IMR-90 (cell line): ENCODE results near the gene AFF2. TPM values are rescaled to one million over a fixed set of nuclear protein-coding genes. Genes with fewer than 3 reads are reported as not detected.

Experiments
- ATAC-seq: fragments of 200-7000 bp; cut with Tn5 transposase; 2 replicates; pipeline ENCODE4 v1.9.1; 2020; ENCODE audit warnings: low read depth, mild to moderate bottlenecking, moderate library complexity
- BruUV-seq: library from RNA; stranded (reverse); fragments of 400-500 nt; replicated peaks from 2 replicates; lab custom pipeline; 2021; lab: Mats Ljungman, UMichigan
- CTCF ChIA-PET: fragments of 300-600 bp; formaldehyde crosslinking; extraction: SDS; loops from one replicate; lab custom pipeline; 2021; ENCODE audit warnings: antibody characterized with exemption; lab: Yijun Ruan, JAX
- POLR2A ChIA-PET: fragments of 300-600 bp; sonication (Branson Sonifier 250); formaldehyde crosslinking; loops from one replicate; lab custom pipeline; 2022; ENCODE audit warnings: antibody characterized with exemption; ENCODE audit not compliant: unreplicated experiment; lab: Charles Lee
- DNase-seq: peaks from one replicate; pipeline ENCODE4 v3.0.0; 2013
- H2AFZ ChIP-seq: replicated peaks from 2 replicates; pipeline ENCODE3; 2013; ENCODE audit warnings: low read length, mild to moderate bottlenecking; ENCODE audit not compliant: poor library complexity
- H2AK5ac ChIP-seq: 2 replicates; pipeline ENCODE4 v1.6.1; 2013; ENCODE audit warnings: low read depth, low read length, inconsistent platforms
- H2AK9ac ChIP-seq: replicated peaks from 2 replicates; pipeline ENCODE3; 2013; ENCODE audit warnings: mild to moderate bottlenecking, low read depth, low read length, moderate library complexity; ENCODE audit not compliant: poor library complexity
- H2BK120ac ChIP-seq: 2 replicates; pipeline ENCODE4 v1.6.1; 2013; ENCODE audit warnings: low read depth, low read length, inconsistent platforms
- H2BK15ac ChIP-seq: 3 replicates; pipeline ENCODE4 v1.6.1; 2013; ENCODE audit warnings: low read depth, low read length, inconsistent platforms
- H2BK20ac ChIP-seq: 2 replicates; pipeline ENCODE4 v1.6.1; 2013; ENCODE audit warnings: low read depth, mild to moderate bottlenecking, inconsistent platforms, low read length, moderate library complexity
- H2BK5ac ChIP-seq: 2 replicates; pipeline ENCODE4 v1.6.1; 2013; ENCODE audit warnings: mild to moderate bottlenecking, low read depth, low read length, inconsistent platforms; ENCODE audit not compliant: poor library complexity, severe bottlenecking
- H3K14ac ChIP-seq: replicated peaks from 2 replicates; pipeline ENCODE4 v1.6.1; 2013; ENCODE audit warnings: low read depth, low read length, inconsistent platforms
- H3K18ac ChIP-seq: 2 replicates; pipeline ENCODE4 v1.6.1; 2013; ENCODE audit warnings: low read depth, low read length, control low read depth
- H3K23ac ChIP-seq: 2 replicates; pipeline ENCODE4 v1.6.1; 2013; ENCODE audit warnings: low read depth, low read length, inconsistent platforms
- H3K27ac ChIP-seq: 2 replicates; pipeline ENCODE4 v1.5.1; 2013; ENCODE audit warnings: mild to moderate bottlenecking, control low read depth, low read length; ENCODE audit not compliant: insufficient read depth
- H3K27me3 ChIP-seq: 2 replicates; pipeline ENCODE4 v1.6.1; 2013; ENCODE audit warnings: low read length; ENCODE audit not compliant: control insufficient read depth, insufficient read depth
- H3K36me3 ChIP-seq: 2 replicates; pipeline ENCODE4 v1.6.1; 2013; ENCODE audit warnings: low read length, mixed read lengths; ENCODE audit not compliant: control insufficient read depth, insufficient read depth
- H3K4ac ChIP-seq: 2 replicates; pipeline ENCODE4 v1.6.1; 2013; ENCODE audit warnings: low read depth, low read length, inconsistent platforms
- H3K4me1 ChIP-seq: 2 replicates; pipeline ENCODE4 v1.6.1; 2013; ENCODE audit warnings: low read length, mixed read lengths; ENCODE audit not compliant: control insufficient read depth, insufficient read depth
- H3K4me2 ChIP-seq: 2 replicates; pipeline ENCODE4 v1.6.1; 2013; ENCODE audit warnings: low read depth, mild to moderate bottlenecking, control low read depth, low read length, moderate library complexity
- H3K4me3 ChIP-seq: 2 replicates; pipeline ENCODE4 v1.5.1; 2013; ENCODE audit warnings: low read depth, mild to moderate bottlenecking, control low read depth, low read length, moderate library complexity; ENCODE audit not compliant: insufficient read depth
- H3K56ac ChIP-seq: 2 replicates; pipeline ENCODE4 v1.6.1; 2013; ENCODE audit warnings: low read length, inconsistent platforms; ENCODE audit not compliant: insufficient read depth; ENCODE audit errors: extremely low read depth
- H3K79me1 ChIP-seq, 2 experiments: 2 replicates each; pipeline ENCODE4 v1.6.1; 2013; ENCODE audit warnings: low read length in 2 of 2, inconsistent platforms in 1 of 2, low read depth in 1 of 2
- H3K9ac ChIP-seq: 2 replicates; pipeline ENCODE4 v1.6.1; 2013; ENCODE audit warnings: low read depth, low read length, control low read depth
- H3K9me1 ChIP-seq: 2 replicates; pipeline ENCODE4 v1.6.1; 2013; ENCODE audit warnings: low read length, inconsistent platforms; ENCODE audit not compliant: insufficient read depth
- H3K9me3 ChIP-seq: 2 replicates; pipeline ENCODE4 v1.6.1; 2013; ENCODE audit warnings: low read length; ENCODE audit not compliant: control insufficient read depth, insufficient read depth
- H4K20me1 ChIP-seq: 2 replicates; pipeline ENCODE4 v1.6.1; 2013; ENCODE audit warnings: low read length, inconsistent platforms; ENCODE audit not compliant: insufficient read depth
- H4K5ac ChIP-seq: 2 replicates; pipeline ENCODE4 v1.6.1; 2013; ENCODE audit warnings: mild to moderate bottlenecking, low read depth, low read length, control low read depth
- H4K8ac ChIP-seq, 2 experiments: 2 replicates each; pipeline ENCODE4 v1.6.1; 2013; ENCODE audit warnings: low read depth in 2 of 2, low read length in 2 of 2, control low read depth in 1 of 2, inconsistent platforms in 1 of 2
- H4K91ac ChIP-seq: 2 replicates; pipeline ENCODE4 v1.6.1; 2013; ENCODE audit warnings: low read depth, low read length, inconsistent platforms; ENCODE audit not compliant: insufficient read depth
- CHD1 ChIP-seq: IDR thresholded peaks from 2 replicates; pipeline ENCODE4 v1.6.1; 2012; ENCODE audit warnings: low read depth, low read length, improper control_type of control experiment
- MAFK ChIP-seq: IDR thresholded peaks from 2 replicates; pipeline ENCODE4 v1.6.1; 2012; ENCODE audit warnings: low read depth, low read length, improper control_type of control experiment
- MAZ ChIP-seq: IDR thresholded peaks from 2 replicates; pipeline ENCODE4 v1.6.1; 2012; ENCODE audit warnings: low read depth, mild to moderate bottlenecking, low read length, improper control_type of control experiment, moderate library complexity, borderline replicate concordance
- NFE2L2 ChIP-seq: fragments of 150-350 bp; IDR thresholded peaks from 2 replicates; pipeline ENCODE4 v1.6.1; 2016; ENCODE audit warnings: low read depth, mild to moderate bottlenecking, low read length
- RAD21 ChIP-seq: IDR thresholded peaks from 2 replicates; pipeline ENCODE4 v1.6.1; 2012; ENCODE audit warnings: low read length, improper control_type of control experiment
- RCOR1 ChIP-seq: IDR thresholded peaks from 2 replicates; pipeline ENCODE4 v1.6.1; 2012; ENCODE audit warnings: mild to moderate bottlenecking, low read length, improper control_type of control experiment; ENCODE audit not compliant: insufficient replicate concordance
- USF2 ChIP-seq: fragments of 150-350 bp; IDR thresholded peaks from 2 replicates; pipeline ENCODE4 v1.6.1; 2017; ENCODE audit warnings: mild to moderate bottlenecking, antibody characterized with exemption, low read length, low read depth
- WGBS, 2 experiments: methylation state at CpG; one replicate each; pipeline versions ENCODE4 v1.1.5 to v1.1.7; 2013; ENCODE audit warnings: missing lambda C conversion rate in 2 of 2; ENCODE audit not compliant: insufficient read length in 1 of 2; ENCODE audit errors: extremely low coverage in 2 of 2; 5-methylcytosine and 5-hydroxymethylcytosine counted together
- dilution Hi-C: fragments of 300-500 bp; cut with HindIII; formaldehyde crosslinking; loops from one replicate; pipeline ENCODE4 v1.14.3; 2018; ENCODE audit warnings: low sequenced_read_pairs; ENCODE audit not compliant: unreplicated experiment
- in situ Hi-C: fragments of 300-500 bp; cut with MboI; formaldehyde crosslinking; loops from 3 replicates; pipeline ENCODE4 v1.14.3; 2019; ENCODE audit warnings: low sequenced_read_pairs, inconsistent platforms, mixed read lengths
- intact Hi-C: fragments of 100-400 bp; cut with micrococcal nuclease; formaldehyde crosslinking; loops from 2 replicates; pipeline ENCODE4 v1.10.0; 2022
- polyA plus RNA-seq, 3 experiments: library from polyadenylated mRNA; depleted of rRNA; stranded (reverse); fragments of >200 nt; gene quantifications; 2 replicates each; pipeline ENCODE4 v1.2.3, GENCODE V29; 2012; ENCODE audit warnings: low replicate concordance in 1 of 3
- total RNA-seq: library from RNA; depleted of rRNA; stranded (reverse); fragments of >200 nt; gene quantifications from 2 replicates; pipeline ENCODE4 v1.2.3, GENCODE V29; 2012

Gene AFF2
- total and polyA plus RNA-seq, 2 of the 4 experiments (the other 2 are of a cell fraction): 0.15 to 0.72 TPM

- CTCF ChIA-PET: no interaction called here
- intact Hi-C loops: no loop called here
Observed at GRCh38 chrX:148466292-148466691, 34.1 kb upstream of the AFF2 start.

More at GRCh38 chrX:148466292-148466691, 34.1 kb upstream of the AFF2 start:
- Histone ChIP-seq H2BK5ac (no peak overlapping the region), H2AK5ac (no peak overlapping the region), H3K56ac (no peak overlapping the region), H4K8ac (no peak overlapping the region), H3K4me2 (no peak overlapping the region), H3K23ac (no peak overlapping the region), H3K9me3 (0 out of 2 replicates have a peak, but pooled peaks cover 2% of the 10 kb centered on the region), H3K36me3 (no peaks in the 10 kb centered on the region), H3K4me1 (no peaks in the 10 kb centered on the region), H2BK20ac (no peak overlapping the region), H3K4ac (no peak overlapping the region), H3K27me3 (no peaks in the 10 kb centered on the region), H2AFZ (no peak overlapping the region), H3K27ac (no peak overlapping the region), H3K14ac (no peak overlapping the region), H2BK15ac (no peak overlapping the region), H3K79me1 (no peaks in the 10 kb centered on the region), H4K5ac (no peak overlapping the region), H4K91ac (no peak overlapping the region), H2BK120ac (no peak overlapping the region), H3K4me3 (no peak overlapping the region), H4K20me1 (no peaks in the 10 kb centered on the region), H3K18ac (no peak overlapping the region), H3K9ac (no peak overlapping the region), H3K9me1 (no peaks in the 10 kb centered on the region), H2AK9ac (no peak overlapping the region)
- no peak for DNase-seq
- in situ Hi-C loops (no loop called here), dilution Hi-C loops (no loop called here)
- TF ChIP-seq NFE2L2: no peak
- TF ChIP-seq RCOR1: no peak
- TF ChIP-seq MAZ: no peak
- TF ChIP-seq CHD1: no peak
- no peak for TF ChIP-seq RAD21
- TF ChIP-seq USF2: no peak
- TF ChIP-seq MAFK: no peak
- WGBS, 2 experiments: no CpG with 5 or more reads among the region's 4 CpGs
- POLR2A ChIA-PET: no interaction called here
- no TSS peak for BruUV-seq
- ATAC-seq: no peak
